RPMI8226 (cell line): ENCODE data around the gene NUMA1.

Experiments
- DNase-seq: peaks from one replicate; pipeline ENCODE4 v3.0.0-alpha.2; 2015

NUMA1 gene

GRCh38 chr11:71955898-71956456 lies 124.4 kb downstream of the NUMA1 start:
- no peak for DNase-seq
